Body of pancreas (tissue), 4 donors: ENCODE measurements around the gene SLC47A2.

Experiments
- CTCF ChIP-seq, 7 experiments: fragments of 450-650 bp in 4 of 7; fragments of 200-600 bp in 3 of 7; sonication (generic) in 3 of 7; IDR thresholded peaks; one replicate each; pipeline ENCODE4 v1.5.1; 2016 to 2019; ENCODE audit warnings: antibody characterized with exemption in 7 of 7
- POLR2A ChIP-seq, 3 donors: fragments of 450-650 bp; IDR thresholded peaks; one replicate each; pipeline ENCODE4 v1.6.1; 2016; ENCODE audit warnings: antibody characterized with exemption in 3 of 3, mild to moderate bottlenecking in 2 of 3

DNA sequence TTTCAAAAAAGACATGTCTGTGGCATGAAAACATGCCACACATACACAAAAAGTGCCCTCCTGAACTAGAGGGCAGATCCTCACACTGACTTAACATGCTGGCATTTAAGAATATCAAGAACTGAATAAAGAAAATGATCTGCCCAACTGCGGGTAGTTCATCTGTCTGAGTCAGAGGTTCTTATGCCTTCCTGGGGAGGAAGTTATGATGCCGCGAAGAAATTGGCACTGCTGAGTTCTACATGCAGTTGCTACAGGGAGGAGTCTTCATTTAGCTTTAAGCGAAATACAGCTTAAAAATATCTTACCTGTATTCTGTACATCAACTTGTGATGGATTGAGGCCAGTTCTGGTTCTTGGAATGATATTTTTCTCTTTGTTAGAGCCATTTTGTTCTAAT is 61.5 kb downstream of the SLC47A2 start:
- TF ChIP-seq POLR2A (IDR thresholded peaks at IDR 0.05): no peak
- no peak for TF ChIP-seq CTCF (IDR thresholded peaks at IDR 0.05)
